Ecto neural progenitor cell (in vitro differentiated cells): ENCODE data around the gene KIAA1549.
"Not testable (repeated sequence)": the region's sequence is repeated elsewhere in the genome, so short reads cannot be mapped to it uniquely, and the experiment has no call there.

Experiments used
- DNase-seq: peaks from one replicate; pipeline ENCODE4 v3.0.0-alpha.2; 2018; ENCODE audit warnings: low spot score

KIAA1549 gene

DNA sequence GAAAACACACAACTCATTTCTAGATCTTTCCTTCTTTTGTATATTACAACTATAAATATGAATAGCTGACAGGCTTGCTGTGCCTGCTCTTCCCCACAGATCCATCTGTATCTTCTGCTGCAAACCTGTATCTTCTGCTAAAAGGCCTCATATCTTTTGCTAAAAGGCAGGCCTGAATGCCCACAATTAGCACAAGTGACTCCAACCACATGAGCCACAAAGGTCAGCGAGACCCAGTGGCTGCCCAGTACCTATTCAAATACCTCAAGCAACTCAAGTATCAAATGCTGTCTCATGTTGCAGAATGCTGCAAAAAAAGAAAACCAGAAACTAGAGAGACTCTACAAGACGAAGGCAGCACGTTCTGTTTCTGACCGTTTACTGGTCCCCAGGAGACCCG is 128.7 kb downstream of the KIAA1549 start:
- DNase-seq, result no peak

DNA sequence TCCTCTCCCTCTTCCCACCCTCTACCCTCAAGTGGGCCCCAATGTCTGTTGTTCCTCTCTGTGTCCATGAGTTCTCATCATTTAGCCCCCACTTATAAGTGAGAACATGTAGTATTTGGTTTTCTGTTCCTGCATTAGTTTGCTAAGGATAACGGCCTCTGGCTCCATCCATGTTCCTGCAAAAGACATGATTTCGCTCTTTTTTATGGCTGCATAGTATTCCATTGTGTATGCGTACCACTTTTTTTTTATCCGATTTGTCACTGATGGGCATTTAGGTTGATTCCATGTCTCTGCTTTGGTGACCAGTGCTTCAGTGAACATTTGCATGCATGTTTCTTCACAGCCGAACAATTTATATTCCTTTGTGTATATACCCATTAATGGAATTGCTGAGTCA is 131.5 kb downstream of the KIAA1549 start:
- DNase-seq, result no peak

DNA sequence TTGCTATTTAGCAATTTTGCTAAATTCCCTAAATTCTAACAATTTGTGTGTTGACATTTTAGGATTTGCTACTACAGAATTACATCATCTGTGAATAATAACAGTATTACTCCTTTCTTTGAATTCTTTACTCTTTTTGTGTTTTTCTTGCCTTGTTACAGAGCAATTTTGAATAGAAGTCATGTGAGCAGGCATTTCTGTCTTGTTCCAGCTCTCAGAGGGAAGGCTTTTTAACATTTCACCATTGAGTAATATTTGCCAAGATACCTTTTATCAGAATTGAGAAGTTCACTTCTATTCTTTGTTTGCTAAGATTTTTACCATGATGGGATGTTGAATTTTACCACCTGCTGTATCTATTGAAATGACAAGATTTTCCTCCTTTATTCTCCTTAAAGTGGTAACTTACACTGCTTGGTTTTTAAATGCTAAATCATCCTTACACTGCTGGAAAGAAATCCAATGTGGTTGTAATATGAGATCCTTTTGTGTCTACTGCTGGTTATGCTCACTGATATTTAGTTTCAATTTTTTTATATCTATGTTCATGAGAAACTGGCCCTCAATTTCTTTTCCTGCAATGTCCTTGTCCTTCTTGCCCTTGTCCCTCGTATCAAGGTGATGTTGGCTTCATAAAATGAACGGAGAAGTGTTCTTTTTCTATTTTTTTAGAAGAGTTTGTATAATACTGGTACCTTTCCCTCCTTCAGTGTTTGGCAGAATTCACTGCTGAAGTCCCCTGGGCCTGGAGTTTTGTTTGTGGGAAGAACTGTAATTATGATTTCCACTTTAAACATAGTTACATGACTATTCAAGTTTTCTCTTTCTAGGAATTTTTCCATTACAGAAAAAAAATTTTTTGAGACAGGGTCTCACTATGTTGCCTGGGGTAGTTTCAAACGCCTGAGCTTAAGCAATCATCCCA is 132.9 kb downstream of the KIAA1549 start:
- DNase-seq, result no peak

DNA sequence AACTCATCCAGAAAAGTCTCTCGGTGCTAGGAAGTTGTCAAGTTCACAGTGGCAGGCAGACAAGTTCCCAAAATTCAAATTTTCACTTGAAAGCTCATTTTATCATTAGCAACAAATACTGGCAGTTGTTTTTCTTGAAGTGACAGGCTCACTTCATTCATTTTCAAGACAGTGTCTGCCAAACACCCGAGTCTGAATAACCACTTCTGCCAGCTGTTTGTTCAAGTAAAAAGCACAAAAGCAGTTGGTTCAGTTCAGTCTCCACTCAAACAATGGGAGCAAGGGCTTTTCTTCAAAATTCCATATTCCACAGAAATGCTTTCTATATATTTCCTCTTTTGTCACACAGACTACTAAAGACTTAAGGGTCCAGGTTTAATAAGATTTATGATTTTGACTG is 135.5 kb downstream of the KIAA1549 start:
- no peak for DNase-seq

DNA sequence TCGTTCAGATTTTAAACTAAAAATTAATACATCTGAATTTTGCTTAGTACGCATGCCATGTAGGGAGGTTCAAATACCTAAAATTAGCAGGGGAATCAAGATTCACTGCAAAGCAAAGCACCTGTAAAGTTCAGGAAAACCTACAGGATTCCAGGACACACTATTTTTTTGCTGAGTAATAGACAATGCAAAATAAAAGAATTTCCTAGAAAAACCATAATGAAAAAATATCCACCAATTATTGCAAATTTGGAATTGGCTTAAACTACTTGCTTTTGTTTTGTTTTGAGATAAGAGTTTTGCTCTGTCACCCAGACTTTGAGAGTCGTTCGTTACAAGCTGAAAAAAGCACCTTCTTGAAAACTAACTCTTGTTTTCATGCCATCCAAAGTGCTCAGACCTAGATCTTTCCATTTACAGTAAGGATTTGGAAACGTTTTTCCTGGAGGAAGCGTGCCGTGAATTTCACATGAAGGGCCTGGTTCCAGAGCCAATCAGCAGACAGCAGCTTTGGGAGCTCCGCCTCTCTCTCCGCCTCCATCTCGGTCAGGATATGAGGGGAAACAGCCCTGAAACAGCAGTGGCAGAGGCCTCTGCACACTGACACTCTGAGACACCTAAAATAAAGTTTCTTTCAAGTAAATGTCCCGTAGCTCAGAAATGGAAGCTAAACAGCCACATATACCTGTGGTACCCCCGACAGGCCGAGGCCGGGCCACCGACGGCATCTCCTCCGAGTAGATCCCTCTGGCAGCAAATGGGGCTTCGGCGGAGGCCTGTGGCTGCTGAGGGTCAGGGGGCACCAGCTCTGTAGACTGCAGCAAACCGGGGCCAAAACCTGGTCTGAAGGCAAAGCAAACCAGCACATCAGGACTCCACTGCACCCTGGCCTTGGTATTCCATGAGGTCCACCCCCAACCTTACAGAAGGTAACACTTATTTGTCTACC is 137.3 kb downstream of the KIAA1549 start:
- no peak for DNase-seq

DNA sequence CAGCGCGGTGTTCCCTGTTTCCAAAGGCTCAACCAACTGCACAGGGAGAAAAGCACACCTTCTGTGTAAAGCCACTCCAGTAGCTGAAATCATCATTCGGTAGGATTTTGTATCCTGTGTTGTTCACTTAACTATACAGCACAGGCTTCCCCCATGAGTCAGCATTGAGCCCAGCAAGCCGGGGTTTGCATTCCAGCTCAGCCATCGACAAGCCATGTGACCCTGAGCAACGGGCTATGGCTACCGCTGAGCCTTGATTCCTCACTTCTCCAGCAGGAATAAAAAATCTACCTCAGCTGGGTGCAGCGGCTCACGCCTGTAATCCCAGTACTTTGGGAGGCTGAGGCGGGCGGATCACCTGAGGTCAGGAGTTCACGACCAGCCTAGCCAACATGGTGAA is 139.1 kb downstream of the KIAA1549 start:
- no peak for DNase-seq

DNA sequence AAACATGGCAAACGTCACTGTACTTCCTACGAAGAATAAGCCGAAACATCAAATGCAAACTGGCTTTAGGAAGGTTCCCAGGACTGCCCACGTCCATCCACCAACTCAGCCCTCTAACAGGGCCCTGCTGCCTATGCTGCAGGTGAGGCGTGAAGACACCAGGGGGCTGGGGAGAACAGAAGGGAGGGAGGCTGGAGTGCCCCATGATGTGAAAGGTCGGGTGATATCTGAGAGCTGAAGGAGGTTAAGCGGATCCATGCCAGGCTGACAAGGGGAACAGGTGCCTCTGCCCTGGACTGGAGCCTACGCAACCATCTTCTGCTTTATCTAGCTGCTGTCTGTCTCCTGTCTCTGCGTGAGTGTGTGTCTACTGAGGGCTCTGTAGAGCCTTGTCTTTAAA is 143.0 kb downstream of the KIAA1549 start:
- no peak for DNase-seq

DNA sequence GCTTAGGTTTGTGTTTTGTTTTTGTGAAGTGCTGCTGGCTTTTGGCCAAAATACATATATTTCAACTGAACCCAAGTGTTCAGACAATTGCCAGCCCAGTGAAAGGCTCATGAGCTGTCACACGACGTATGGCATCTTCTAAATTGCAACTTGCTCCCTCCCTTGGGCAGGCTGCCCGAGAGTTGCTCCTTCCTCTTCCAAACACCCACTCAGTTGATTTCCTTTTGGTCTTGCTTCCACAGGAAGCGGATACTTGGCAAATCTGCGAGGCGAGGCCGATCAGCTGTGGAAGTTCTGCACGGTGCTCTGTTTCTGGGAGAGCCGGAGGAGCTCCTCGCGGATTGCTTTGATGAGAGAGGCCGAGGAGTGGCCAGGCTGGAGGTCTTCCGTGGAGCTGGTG is 143.6 kb downstream of the KIAA1549 start:
- DNase-seq, result no peak

DNA sequence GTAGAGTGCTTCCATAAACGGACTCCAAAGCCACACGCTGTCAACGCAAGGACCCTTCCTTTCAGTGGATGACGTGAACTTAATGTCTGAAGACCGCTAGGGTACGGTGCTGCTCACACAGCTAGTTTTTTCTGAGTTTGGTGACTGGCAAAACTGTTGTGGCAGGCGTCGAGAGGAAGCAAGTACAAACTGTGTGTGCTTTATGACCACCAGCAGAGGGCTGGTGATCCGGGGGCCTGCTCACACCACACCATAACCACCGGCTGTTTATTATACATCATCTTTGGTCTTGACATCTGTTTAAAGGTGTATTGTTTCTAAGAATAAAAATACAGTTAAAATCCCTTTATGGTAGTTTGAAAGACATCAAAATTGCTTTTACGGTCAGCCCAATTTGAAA is 146.1 kb downstream of the KIAA1549 start:
- no peak for DNase-seq

DNA sequence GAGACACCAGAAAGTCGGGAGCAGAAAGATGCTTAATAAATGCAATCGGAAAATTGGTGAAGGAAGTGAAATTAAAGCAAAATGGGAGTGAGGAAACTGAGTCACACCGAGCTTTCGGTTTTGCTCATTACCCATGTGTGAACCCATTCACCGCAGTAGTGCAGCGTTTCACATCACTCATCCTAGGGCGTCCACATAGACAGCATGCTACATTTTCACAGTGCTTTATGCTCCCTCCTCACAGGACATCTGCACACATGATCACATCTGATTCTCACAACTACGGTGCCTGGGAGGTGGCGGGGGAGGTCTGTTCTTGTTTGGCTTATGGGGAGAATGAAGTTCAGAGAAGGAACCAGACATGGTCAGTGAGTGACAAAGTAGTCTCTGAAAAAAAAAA is 146.6 kb downstream of the KIAA1549 start:
- no peak for DNase-seq

DNA sequence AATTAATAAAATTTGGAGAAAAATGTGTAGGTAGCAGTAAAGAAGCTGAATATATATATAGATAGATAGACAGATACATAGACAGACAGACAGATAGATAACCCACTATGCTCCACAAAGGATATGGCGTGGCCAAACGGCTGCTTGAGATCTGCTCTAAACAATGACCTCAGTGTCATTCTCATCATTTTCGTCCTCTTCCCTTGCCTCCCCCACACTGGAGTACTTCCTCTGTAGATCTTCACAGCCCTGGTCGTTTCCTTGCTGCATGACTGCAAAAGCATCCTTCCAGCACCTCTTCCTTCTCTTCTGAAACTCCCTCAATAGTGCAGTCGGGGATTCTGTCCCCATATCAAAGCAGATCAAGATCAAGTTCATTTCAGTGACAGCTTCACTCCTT is 147.6 kb downstream of the KIAA1549 start:
- no peak for DNase-seq

DNA sequence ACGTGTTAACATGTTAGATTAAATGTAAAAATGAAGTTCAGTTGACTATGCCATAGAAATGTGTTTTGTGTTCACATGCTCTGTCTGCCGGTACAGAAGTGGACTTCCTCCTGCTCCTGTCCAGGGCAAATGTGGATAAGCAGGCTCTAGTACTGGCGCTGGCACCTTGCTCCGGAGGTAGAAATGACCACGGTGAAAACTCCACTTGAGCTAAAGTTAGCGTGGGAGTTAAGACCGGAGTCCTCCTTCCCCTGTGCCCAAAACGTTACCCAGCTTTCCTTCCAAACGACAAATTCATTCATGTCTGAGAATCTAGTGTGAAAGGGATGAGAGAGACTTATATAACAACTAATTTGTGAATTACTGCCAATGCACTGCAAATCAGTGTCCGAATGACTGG is 148.2 kb downstream of the KIAA1549 start:
- no peak for DNase-seq

DNA sequence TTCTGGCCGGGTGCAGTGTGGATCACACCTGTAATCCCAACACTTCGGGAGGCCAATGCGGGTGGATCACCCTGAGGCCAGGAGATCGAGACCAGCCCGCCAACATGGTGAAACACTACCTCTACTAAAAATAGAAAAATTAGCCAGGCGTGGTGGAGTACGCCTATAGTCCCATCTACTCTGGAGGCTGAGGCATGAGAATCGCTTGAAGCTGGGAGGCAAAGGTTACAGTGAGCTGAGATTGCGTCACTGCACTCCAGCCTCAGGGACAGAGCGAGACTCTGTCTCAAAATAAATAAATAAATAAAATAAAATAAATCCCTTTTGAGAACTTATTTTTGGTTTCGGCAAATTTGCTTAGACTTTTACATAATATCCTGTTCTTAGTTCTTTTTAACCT is 151.9 kb downstream of the KIAA1549 start:
- no peak for DNase-seq

DNA sequence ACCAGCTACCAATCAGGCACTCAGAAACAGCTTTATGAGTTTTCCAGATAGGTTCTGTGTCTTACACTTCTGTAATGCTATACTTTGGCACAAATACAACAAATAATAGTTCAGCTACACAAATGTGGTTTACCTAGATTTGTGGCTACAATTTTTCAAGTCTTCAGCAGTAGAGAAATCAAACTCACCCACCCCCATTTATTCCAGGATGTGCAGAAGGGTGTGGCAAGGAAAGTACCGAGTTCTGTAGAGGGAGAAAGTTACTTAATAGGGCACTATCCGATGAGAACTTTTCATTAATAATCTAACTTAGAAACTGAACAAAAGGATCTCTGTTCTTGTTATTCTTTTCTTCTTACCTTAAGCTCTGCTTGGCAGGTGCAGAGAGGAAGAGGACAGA is 152.9 kb downstream of the KIAA1549 start:
- no peak for DNase-seq

DNA sequence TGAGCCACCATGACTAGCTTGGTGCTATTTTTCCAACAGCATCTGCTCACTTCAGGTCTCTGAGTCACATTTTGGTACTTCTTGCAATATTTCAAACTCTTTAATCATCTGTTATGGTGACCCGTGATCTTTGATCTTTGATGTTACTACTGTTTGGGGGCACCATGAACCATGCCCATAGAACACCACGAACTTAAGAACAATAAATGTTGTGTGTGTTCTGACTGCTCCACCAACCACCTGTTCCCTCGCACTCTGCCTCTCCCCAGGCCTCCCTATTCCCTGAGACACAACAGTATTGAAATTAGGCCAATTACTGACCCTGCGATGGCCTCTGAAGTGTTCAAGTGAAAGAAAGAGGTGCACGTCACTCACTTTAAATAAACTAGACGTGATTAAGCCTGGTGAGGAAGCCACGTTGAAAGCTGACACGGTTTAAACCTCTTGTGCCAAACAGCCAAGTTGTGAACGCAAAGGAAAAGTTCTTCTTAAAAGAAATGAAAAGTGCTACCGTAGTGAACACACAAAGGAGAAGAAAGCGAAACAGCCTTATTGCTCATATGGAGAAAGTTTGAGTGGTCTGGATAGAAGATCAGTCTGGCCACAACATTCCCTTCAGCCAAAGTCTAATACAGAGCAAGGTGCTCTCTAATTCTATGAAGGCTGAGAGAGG is 156.0 kb downstream of the KIAA1549 start:
- no peak for DNase-seq

DNA sequence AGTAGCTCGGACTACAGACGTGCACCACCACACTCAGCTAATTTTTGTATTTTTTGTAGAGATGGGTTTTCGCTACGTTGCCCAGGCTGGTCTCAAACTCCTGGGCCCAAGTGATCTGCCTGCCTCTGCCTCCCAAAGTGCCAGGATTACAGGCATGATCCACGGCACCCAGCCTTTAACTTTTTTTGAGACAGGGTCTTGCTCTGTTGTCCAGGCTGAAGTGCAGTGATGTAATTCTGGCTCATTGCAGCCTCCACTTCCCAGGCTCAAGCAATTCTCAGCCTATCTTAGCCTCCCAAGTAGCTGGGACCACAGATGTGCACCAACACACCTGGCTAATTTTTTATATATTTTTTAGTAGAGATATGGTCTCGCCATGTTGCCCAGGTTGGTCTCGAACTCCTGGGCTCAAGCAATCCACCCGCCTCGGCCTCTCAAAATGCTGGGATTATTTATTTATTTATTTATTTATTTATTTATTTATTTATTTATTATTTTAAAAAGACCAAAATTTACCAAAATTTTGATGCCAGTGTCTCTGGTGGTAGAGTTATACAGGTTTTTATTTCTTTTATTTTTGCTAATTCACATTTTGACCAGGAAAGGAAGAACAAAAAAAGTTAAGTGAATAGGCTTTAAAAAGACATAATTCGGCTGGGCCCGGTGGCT is 158.2 kb downstream of the KIAA1549 start:
- no peak for DNase-seq

DNA sequence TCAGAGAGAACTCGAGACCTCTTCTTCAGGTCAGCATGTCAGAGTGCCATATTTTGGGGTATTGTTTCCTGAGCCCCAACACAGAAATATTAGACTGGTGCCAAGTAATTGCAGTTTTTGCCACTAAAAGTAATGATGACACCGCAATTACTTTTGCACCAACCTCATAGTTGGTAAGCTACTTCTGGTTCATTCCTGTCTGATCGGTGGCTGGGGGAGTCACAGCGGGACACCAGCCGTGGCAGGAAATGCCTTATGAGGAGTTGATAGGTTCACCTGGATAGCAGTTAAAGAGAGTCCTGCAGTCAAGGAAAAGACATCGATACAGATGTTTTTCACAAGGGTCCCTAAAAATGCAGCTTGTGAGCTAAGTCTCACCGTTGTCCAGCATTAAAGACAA is 159.3 kb downstream of the KIAA1549 start:
- DNase-seq, result no peak

DNA sequence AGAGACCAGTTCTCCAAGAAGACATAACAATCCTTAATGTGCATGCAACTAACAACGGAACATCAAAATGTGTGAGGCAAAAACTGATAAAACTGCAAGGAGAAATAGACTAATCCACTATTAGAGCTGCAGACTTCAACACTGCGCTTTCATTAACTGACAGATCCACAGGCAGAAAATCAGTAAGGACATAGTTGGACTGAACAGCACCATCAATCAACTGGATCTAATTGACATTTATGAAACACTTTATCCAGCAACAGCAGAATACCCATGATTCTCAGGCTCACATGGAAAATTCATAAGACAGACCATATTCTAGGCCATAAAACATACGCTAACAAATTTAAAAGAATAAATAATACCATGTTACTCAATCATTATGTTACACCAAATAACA is 161.6 kb downstream of the KIAA1549 start:
- no peak for DNase-seq

DNA sequence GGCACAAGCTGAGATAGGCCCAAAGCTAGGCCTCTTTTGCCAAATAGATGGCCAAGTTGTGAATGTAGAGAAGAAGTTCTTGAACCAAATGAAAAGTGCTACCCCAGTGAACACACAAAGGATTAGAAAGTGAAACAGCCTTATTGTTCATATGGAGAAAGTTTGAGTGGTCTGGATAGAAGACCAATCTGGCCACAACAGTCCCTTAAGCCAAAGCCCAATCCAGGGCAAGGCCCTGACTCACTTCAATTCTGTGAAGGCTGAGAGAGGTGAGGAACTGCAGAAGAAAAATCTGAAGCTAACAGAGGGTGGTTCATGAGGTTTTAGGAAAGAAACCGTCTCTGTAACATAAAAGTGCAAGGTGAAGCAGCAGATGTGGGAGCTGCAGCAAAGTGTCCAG is 164.5 kb downstream of the KIAA1549 start:
- no peak for DNase-seq

DNA sequence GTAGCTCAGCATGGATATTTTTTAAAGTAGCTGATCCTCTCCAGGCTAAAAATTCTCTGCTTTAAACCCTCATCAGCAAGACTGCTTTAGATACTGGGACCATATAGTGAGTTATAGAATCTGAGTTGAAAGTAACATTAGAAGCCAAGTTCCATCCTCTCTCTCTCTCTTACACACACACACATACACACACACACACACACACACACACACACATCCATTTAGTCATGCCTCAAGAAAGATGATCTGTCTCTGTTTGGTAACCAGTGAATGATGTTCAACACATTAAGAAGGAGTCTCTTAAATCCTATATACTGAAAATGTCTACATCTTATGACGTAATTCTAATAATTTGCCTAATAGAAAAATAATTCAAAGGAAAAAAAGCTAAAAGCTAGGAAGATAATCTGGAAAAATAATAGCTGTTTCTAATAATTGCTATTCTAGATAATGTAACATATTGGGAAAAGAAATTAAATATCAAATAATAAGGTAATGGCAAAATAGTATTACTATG is 166.3 kb downstream of the KIAA1549 start:
- no peak for DNase-seq

DNA sequence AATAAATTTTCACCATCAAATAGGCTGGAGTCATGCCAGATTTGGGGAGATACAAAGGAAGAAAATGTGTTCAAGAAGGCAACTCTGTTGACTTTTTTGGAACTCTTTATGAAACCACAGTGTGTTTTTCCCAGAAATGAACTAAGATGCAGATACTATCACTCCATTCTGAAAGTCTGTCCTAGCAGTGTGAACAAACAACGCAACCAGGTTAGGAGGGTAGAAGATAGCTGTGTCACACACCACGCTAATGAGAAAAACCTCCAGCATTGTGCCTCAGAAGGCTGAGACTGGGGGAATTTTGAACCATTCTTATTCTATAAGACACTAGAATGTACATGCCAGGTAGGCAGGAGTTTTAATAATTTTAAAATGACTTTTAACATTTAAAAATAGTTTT is 167.2 kb downstream of the KIAA1549 start:
- DNase-seq, result no peak

DNA sequence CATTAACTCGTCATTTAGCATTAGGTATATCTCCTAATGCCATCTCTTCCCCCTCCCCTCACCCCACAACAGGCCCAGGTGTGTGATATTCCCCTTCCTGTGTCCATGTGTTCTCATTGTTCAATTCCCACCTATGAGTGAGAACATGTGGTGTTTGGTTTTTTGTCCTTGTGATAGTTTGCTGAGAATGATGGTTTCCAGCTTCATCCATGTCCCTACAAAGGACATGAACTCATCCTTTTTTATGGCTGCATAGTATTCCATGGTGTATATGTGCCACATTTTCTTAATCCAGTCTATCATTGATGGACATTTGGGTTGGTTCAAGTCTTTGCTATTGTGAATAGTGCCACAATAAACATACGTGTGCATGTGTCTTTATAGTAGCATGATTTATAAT is 169.9 kb downstream of the KIAA1549 start:
- not testable (repeated sequence) for DNase-seq
